Measurements from ENCODE around the gene VAMP1.

The VAMP1 gene

GRCh38 chr12:6443361-6443983 is 27.0 kb downstream of the VAMP1 start:
- Histone ChIP-seq H3K27ac (no peak overlapping the region), H3K4me3 (no peak overlapping the region)
- TF ChIP-seq, protein P1, sequence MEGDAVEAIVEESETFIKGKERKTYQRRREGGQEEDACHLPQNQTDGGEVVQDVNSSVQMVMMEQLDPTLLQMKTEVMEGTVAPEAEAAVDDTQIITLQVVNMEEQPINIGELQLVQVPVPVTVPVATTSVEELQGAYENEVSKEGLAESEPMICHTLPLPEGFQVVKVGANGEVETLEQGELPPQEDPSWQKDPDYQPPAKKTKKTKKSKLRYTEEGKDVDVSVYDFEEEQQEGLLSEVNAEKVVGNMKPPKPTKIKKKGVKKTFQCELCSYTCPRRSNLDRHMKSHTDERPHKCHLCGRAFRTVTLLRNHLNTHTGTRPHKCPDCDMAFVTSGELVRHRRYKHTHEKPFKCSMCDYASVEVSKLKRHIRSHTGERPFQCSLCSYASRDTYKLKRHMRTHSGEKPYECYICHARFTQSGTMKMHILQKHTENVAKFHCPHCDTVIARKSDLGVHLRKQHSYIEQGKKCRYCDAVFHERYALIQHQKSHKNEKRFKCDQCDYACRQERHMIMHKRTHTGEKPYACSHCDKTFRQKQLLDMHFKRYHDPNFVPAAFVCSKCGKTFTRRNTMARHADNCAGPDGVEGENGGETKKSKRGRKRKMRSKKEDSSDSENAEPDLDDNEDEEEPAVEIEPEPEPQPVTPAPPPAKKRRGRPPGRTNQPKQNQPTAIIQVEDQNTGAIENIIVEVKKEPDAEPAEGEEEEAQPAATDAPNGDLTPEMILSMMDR (IDR thresholded peaks at IDR 0.05), result no peak
- no peak for DNase-seq (ENCODE audit: low spot score)

DNA sequence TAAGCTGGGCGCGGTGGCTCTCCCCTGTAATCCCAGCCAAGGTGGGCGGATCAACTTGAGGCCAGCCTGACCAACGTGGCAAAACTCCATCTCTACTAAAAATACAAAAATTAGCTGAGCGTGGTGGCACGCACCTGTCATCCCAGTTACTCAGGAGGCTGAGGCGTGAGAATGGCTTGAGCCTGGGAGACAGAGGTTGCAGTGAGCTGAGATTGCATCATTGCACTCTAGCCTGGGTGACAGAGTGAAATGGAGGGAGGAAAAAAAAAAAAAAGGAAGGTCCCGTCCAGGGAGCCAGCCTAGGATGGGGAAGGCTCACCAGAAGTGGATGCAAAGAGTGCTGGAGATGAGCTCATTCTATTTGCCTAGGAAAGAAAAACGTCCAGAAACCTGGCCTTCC is 27.6 kb downstream of the VAMP1 start:
- no peak for DNase-seq (ENCODE audit: low spot score)
- TF ChIP-seq, protein P1 (IDR thresholded peaks at IDR 0.05), result no peak
- no peak overlapping the region for H3K4me3 ChIP-seq
- no peak overlapping the region for H3K27ac ChIP-seq

GRCh38 chr12:6440391-6440790 is 30.1 kb downstream of the VAMP1 start:
- H3K4me3 ChIP-seq, result no peak overlapping the region
- H3K27ac ChIP-seq, result no peak overlapping the region
- TF ChIP-seq, protein P1 (IDR thresholded peaks at IDR 0.05), result no peak
- no peak for DNase-seq (ENCODE audit: low spot score)

GRCh38 chr12:6438345-6438744 is 32.1 kb downstream of the VAMP1 start:
- DNase-seq (ENCODE audit: low spot score), result no peak
- TF ChIP-seq, protein P1 (IDR thresholded peaks at IDR 0.05), result no peak
- H3K27ac ChIP-seq, result no peak overlapping the region

DNA sequence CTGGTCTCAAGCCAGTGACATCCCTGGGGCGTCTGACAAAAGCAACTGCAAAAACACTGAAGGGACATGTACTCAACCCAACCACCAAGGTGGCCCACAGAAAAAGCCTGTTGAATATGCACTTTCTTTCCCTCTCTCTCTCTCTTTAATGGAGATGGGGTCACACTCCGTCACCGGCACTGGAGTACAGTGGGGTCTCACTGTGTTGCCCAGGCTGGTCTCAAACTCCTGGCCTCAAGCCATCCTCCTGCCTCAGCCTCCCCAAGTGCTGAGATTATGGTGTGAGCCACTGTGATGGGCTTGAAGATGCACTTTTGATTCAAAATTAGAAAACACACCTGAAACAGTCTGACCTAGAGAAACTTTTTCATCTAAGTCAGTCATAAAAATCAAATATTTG is 32.9 kb downstream of the VAMP1 start:
- Histone ChIP-seq H3K27ac (no peak overlapping the region), H3K4me3 (no peak overlapping the region)
- DNase-seq (ENCODE audit: low spot score), result no peak
- TF ChIP-seq, protein P1 (IDR thresholded peaks at IDR 0.05), result no peak

More at GRCh38 chr12:6438345-6438744, 32.1 kb downstream of the VAMP1 start:
- no peak overlapping the region for H3K4me3 ChIP-seq

GRCh38 chr12:6435961-6436715 is 34.3 kb downstream of the VAMP1 start:
- TF ChIP-seq, protein P1 (IDR thresholded peaks at IDR 0.05), result no peak
- no peak for DNase-seq (ENCODE audit: low spot score)
- no peak overlapping the region for H3K4me3 ChIP-seq
- no peak overlapping the region for H3K27ac ChIP-seq
